IMR-90 (cell line): ENCODE results near the gene CCDC142. TPM values are rescaled to one million over a fixed set of nuclear protein-coding genes. Genes with fewer than 3 reads are reported as not detected.

Source experiments
- BHLHE40 ChIP-seq: fragments of 150-350 bp; IDR thresholded peaks from 2 replicates; pipeline ENCODE4 v1.6.1; 2016; ENCODE audit warnings: mild to moderate bottlenecking, low read depth, low read length
- RFX5 ChIP-seq: IDR thresholded peaks from 2 replicates; pipeline ENCODE4 v1.8.0; 2012; ENCODE audit warnings: low read depth, mild to moderate bottlenecking, low read length, moderate library complexity
- polyA plus RNA-seq, 3 experiments: library from polyadenylated mRNA; depleted of rRNA; stranded (reverse); fragments of >200 nt; gene quantifications; 2 replicates each; pipeline ENCODE4 v1.2.3, GENCODE V29; 2012; ENCODE audit warnings: low replicate concordance in 1 of 3
- total RNA-seq: library from RNA; depleted of rRNA; stranded (reverse); fragments of >200 nt; gene quantifications from 2 replicates; pipeline ENCODE4 v1.2.3, GENCODE V29; 2012
- TF ChIP-seq, protein P1 (sequence below): fragments of 150-350 bp; IDR thresholded peaks from 2 replicates; pipeline ENCODE4 v1.6.1; 2017; ENCODE audit warnings: mild to moderate bottlenecking, antibody characterized with exemption, low read length, low read depth

Gene CCDC142
- total and polyA plus RNA-seq, 2 of the 4 experiments (the other 2 are of a cell fraction), result 8.4 to 14.0 TPM

- TF ChIP-seq, protein P1, sequence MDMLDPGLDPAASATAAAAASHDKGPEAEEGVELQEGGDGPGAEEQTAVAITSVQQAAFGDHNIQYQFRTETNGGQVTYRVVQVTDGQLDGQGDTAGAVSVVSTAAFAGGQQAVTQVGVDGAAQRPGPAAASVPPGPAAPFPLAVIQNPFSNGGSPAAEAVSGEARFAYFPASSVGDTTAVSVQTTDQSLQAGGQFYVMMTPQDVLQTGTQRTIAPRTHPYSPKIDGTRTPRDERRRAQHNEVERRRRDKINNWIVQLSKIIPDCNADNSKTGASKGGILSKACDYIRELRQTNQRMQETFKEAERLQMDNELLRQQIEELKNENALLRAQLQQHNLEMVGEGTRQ, result no peak; the same call in 1 of the 2 replicates
- TF ChIP-seq RFX5 (peak; percentile 54), BHLHE40 (no peak)
These were observed 24.5 kb downstream of the CCDC142 start, which contains the start of gene WBP1 (continued) for GRCh38 chr2:74458132-74458937.
